GM21526 (cell line): ENCODE results near the gene SMIM14.
A peak's percentile ranks its signal among the peaks of the same experiment; 100 is the strongest.
"Not testable (repeated sequence)": the region's sequence is repeated elsewhere in the genome, so short reads cannot be mapped to it uniquely, and the experiment has no call there.

ENCODE experiments used
- ATAC-seq: cut with Tn5 transposase; IDR thresholded peaks from one replicate; pipeline ENCODE4 v1.9.1; 2021; ENCODE audit warnings: moderate library complexity; ENCODE audit not compliant: unreplicated experiment, low FRiP score

Gene SMIM14

DNA sequence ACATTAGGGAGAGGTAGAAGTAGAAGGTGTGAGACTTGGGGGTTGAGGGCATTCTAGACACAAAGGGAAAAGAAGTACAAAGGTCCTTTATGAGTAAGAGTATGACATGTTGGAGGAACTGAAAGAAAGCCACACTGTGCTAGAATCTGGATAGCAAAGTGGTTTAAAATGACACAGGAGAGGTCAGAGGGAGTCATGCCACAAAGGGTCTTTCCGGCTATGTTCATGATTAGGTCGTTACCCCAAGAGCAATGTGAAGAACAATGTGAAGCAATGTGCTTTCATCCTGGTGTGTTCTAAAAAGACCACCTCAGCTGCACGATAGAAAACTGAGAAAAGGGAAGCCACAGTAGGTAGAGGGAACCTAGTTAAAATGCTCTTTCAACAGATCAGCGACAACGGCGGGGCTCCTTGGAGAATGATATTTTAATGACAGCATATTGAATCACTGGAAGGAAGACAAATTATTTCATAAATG is 29.2 kb downstream of the SMIM14 start:
- peak; percentile 87 for ATAC-seq

DNA sequence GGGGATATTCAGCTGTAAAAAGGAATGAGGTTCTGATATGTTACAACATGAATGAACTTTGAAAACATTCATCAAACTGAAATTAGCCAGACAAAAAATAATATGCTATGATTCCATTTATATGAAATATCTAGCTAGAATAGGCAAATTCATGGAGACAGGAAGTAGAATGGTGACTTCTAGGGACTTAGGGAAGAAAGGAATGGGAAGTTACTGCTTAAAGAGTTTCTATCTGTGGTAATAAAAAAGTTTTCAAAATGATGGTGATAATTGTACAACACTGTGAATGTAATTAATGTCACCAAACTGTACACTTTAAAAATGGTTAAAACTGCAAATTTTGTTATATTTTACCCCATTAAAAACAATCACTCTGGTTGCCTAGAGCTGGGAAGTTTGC is 30.2 kb downstream of the SMIM14 start:
- no peak for ATAC-seq

DNA sequence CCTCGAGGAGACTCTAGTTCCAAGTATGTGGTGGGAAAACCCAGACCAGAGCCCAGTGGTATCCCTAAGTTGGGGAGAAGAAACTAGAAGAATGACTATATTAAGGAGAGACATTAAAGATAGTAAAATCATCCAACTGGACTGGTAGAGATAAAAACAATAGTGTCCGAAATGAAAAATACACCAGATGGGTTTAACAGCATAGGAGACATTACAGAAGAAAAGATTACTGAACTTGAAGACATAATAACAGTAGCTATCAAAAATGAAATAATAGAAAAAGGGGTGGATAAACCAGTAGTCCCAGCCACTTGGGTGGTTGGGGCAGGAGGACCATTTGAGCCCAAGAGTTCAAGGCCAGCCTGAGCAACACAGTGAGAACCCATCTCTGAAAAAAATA is 31.9 kb downstream of the SMIM14 start:
- ATAC-seq: no peak

DNA sequence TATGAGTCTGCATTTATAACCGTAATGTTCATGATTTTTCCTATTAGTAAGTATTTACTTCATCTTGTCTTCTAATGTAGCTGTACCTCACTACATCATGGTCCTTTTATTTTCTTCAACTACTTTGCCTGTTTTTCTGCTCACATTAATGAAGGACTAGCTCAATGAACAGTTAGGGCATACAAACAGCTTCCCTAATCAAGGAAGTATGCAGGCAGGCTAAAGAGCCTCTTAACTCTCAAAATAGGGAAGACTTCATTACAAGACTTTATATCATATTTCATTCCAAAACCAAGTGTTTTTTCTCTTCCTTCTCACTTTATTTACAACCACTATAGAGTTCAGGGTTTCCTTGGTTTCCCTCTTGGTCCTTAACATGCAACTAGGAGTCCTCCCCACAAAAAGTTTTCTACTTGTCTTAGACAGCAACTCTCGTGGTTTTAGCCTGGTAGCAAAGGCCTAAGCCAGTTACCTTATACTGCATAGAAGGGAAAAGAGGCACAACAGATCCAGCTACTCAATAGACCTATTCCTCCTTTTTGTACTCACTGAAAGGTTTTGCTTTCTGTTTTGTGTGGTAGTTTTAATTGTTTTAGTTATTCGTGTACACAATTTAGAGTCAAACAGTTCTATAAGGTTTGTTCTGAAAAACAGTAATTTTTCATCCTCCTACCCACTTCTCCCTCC is 40.8 kb downstream of the SMIM14 start:
- ATAC-seq: no peak

DNA sequence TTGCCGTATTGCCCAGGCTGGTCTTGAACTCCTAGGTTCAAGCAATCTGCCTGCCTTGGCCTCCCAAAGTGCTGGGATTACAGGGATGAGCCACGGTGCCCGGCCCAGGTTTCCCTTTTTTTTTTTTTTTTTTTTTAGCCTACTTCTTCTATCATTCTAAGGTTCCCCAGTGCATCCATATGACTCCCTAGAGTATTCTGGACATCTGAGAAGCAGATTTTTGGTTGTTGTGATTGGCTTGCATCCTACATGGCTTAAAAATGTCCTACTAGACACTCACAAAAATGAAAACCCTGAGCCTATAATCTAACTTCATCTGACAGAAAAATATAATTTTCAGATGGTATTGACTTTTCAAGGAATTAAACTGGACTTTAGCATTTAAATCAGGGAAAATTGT is 41.7 kb downstream of the SMIM14 start:
- ATAC-seq: no peak

DNA sequence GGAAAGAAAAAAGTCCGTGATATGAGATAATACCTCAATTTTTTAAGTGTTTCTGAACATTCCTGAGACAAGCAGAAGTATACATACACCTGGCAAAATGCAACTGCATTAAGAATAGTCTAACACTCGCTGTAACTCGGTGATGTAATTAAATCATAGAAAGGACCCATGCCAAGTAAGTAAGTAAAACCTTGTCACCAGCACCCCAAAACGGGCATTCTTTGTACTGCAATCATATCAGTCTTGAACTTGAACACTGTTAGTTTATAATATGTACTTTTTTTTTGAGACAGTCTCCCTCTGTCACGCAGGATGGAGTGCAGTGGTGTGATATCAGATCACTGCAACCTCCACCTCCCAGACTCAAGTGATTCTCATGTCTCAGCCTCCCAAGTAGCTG is 47.4 kb downstream of the SMIM14 start:
- ATAC-seq: no peak

DNA sequence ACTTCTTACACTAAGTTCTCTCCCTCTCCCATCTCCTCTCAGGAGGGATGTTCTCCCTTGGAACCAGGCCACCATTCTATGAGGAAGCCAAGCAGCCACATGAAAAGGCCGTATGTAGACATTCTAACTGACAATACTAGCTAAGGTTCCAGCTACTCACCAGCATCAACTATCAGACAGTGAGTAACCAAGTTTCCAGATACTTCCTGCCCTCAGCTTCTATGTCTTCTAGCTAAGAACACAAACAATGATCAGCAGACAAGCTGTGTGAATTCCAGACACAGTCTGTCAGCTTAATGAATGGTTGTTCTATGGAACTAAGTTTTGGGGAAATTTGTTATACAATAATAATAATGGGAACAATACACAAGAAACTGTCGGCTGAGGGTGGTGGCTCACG is 50.8 kb downstream of the SMIM14 start:
- no peak for ATAC-seq

DNA sequence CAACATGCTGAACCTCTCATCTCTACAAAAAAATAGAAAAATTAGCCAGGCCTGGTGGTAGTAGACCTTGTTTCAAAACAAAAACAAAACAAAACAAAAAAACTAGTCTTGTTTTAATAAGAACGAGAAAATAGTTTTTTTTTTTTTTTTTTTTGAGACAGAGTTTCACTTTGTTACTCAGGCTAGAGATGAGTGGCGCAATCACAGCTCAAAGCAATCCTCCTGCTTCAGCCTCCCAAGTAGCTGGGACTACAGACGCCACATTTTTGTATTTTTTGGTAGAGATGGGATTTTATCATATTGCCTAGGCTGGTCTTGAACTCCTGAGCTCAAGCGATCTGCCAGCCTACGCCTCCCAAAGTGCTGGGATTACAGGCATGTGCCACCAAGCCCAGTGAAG is 63.7 kb downstream of the SMIM14 start:
- no peak for ATAC-seq

DNA sequence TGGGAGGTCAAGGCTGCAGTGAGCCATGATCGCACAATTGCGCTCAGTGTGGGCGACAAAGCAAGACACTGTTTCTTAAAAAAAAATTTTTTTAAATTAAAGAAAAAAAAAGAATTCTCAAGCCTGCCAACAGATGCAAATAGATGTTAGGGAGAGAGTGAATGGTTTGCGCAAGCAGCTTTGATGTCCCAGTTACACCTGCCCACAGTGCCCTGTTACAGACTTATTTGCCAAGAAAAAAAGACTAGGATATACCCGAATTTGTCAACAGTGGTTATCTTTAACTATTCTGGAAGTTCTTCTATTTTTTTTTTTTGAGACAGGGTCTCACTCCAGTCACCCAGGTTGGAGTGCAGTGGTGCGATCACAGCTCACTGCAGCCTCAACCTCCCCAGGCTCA is 67.2 kb downstream of the SMIM14 start:
- no peak for ATAC-seq

DNA sequence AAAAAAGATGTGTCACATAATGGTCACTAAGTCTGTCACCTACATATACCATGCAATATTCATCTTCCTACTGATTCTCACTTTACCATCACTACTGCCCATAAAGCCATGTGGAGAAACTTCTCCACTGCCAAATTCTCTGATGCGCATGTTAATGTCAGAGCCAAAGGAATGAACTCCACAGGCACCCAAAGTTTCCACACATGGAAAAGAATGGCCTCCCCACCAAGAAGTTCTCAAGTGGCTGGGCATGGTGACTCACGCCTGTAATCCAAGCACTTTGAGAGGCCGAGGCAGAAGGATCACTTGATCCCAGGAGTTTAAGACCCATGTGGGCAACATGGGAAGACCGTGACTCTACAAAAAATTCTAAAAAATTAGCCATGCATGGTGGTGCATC is 67.6 kb downstream of the SMIM14 start:
- no peak for ATAC-seq

DNA sequence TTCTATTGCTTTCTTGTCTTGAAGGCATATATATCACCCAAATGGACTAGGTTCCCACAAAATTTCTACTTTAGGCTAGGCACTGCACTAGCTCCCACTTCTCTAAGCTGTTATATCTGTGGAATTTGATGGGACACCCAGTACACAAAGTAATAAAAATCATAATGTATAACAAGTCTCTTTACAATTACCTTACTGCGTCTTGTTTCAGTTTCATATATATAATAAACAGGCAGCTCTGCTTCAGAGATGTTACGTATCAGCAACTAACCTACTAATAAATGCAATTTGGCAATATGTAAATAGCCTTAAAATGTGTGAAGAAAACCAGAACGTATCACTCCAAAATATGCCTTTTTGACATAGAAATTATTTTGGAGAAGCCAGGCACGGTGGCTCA is 69.5 kb downstream of the SMIM14 start:
- ATAC-seq: no peak

DNA sequence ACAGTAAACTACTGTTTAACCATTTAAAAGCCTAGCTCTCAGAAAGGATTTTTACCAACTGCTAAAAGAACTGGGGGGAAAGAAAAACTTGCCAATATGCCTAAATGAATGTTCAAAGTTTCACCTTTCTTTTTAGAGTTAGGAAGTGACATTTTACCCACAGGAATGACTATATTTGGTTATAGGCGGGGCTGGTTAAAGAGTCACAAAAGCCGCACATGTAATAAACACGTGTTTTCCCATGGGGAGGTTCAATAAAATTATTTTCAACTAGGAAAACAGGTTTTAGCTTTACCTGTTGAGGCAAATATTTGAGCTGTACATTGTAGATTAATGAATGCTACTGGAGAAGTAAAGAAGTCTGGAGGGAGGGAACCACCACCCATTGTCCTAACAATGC is 69.9 kb downstream of the SMIM14 start:
- ATAC-seq: no peak

DNA sequence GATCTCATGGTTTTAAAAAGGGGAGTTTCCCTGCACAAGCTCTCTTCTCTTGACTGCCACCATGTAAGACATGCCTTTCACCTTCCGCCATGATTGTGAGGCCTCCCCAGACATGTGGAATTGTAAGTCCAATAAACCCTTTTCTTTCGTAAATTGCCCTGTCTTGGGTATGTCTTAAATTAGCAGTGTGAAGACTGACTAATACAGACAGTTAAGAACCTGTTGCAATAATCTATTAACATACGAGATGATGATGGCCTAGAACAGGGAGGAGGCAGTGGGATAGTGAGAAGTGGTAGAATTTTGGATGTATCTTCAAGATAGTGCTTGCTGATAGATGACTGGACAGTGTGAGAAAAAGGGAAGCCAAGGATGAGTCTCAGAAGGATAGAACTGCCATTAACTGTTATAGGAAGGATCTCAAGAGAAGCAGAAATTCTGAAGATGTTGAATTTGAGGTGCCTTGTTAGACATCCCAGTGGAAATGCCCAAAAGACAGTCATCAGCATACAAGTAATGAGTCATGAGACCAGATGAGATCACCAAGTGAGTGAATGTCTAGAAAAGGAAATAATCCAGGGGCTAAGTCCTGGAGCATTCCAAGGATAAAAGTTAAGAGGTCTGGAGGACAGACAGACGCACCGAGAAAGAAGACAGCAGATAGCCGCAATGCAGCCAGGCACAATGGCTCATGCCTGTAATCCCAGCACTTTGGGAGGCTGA is 72.6 kb downstream of the SMIM14 start:
- no peak for ATAC-seq

DNA sequence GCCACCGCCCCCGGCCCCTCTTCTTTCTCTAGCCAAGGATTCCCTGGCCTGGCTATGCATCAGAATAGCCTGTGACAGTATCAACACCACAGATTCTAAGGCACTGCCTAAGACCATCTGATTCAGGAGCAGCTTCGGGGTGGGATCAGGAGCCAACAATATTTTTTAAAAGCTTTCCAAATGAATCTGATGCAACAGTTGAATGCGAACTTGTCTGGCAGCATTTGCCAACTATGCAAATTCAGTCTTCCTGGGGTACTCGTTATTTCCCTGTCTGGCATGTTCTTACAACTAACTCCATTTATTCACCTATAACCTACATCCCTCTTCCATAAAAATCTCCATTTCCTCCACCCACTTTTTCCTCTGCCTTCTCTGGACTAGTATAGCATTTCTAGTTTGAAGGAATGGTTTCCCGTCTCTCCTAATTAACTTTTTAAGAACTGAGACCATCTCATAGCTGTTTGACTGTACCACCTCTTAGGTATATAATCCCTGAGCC is 75.3 kb downstream of the SMIM14 start:
- ATAC-seq: no peak

DNA sequence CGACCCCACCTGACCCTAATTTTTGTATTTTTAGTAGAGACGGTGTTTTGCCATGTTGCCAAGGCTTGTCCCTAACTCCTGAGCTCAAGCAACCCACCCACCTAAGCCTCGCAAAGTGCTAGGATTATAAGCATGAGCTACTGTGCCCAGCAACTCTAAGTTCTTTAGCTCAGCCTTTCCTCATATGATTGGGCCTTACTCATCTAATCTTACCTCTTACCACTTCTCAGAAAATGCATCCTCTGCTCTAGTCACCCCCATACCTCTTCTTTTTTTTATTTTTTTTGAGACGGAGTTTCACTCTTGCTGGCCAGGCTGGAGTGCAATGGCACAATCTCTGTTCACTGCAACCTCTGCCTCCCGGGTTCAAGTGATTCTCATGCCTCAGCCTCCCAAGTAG is 75.9 kb downstream of the SMIM14 start:
- no peak for ATAC-seq

DNA sequence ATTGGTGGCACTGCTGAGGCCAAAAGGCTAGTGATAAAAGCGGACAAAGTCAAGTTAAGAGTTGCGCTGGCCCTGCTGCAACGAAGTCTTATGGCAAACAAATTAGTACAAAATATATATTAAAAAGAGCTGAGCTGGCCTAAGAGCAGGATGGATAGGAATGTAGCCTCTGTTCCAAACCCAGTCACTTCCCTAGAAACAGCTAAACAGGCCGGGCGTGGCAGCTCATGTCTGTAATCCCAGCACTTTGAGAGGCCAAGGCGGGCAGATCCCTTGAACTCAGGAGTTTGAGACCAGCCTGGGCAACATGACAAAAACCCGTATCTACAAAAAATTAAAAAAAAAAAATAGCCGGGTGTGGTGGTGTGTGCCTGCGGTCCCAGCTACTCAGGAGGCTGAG is 79.0 kb downstream of the SMIM14 start:
- no peak for ATAC-seq

DNA sequence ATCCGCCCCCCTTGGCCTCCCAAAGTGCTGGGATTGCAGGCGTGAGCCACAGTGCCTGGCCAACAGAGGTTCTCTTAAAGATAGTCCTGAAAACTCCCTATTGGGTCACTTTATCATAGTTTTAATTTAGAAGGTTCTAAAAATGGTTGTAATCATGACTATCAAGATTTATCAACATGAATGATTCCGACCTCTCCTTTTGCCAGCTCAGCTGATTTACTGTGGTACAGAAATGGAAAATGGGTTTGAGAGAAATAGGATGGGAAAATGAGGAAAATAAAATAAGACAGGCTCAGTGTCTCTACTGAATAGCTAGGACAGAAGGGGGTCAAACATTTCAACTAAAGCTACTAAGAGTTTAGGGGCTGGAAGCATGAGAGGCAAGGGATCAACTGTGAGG is 83.2 kb downstream of the SMIM14 start:
- no peak for ATAC-seq

DNA sequence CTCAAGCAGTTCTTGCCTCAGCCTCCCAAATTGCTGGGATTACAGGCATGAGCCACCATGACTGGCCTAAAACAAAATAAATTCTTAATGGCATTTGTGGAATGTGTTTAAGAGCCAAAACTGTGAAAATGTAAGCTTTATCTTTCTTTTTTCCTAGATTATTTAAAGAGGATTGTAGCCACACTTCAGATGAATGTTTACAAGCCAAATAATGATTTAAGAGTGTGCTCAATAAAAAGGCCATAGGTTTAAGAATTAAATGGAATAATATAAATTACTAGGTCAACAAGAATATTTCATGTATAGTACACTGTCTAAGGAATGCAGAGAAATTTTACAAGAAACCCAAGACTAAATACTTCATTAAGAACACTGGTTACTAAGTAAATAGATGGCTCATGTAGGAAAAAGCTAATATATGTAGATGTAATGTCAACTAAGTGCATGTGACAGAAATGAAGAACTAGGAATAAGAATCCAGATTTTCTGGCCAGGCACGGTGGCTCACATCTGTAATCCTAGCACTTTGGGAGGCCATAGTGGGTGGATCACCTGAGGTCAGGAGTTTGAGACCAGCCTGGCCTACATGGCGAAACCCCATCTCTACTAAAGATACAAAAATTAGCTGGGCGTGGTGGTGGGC is 90.1 kb downstream of the SMIM14 start:
- ATAC-seq: no peak

DNA sequence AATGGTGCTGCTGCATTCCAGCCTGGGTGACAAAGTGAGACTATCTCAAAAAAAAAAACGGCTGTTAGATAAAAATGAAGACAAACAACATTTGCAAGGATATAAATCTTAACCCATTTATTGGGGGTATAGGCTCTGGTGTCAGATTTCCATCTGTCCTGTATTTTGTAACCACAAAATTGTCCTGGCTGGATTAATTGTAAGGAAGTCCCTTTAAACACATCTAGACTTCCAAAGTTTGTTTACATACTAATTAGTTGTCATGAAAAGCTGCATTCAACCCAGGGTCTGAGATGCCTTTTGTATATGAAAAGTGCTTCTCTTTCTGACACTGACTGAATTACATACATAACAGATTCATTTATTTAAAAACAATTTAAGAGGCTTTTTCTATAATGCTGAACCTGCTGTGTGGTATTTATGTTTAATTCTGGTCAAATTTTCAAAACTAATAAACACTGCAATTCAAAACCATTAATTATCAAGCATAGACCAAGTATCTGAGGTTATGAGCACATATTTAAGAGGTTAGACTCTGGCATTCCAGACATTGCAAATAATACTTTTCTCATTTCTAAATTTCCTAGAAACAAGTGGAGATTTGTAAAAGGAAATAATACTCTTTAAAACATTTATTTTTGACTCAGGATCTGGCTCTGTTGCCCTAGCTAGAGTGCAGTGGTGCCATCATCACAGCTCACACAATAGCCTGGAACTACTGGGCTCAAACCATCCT is 93.9 kb downstream of the SMIM14 start:
- ATAC-seq: no peak

DNA sequence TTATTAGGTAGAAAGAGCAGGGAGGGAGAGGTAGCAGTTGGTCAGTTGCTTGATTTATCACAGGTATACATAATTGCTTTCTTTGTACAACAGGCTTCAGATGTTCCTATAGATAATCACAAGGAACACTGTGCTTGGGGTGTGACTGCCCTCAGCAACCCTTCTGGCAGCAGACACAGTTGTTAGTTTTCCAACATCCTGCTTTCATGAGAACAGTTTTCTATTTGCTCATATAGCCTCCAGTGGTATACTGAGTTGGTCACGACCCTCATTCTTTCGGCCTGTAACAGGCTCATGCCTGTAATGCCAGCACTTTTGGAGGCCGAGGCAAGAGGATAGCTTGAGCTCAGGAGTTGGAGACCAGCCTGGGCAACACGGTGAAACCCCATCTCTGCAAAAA is 94.6 kb downstream of the SMIM14 start:
- not testable (repeated sequence) for ATAC-seq

DNA sequence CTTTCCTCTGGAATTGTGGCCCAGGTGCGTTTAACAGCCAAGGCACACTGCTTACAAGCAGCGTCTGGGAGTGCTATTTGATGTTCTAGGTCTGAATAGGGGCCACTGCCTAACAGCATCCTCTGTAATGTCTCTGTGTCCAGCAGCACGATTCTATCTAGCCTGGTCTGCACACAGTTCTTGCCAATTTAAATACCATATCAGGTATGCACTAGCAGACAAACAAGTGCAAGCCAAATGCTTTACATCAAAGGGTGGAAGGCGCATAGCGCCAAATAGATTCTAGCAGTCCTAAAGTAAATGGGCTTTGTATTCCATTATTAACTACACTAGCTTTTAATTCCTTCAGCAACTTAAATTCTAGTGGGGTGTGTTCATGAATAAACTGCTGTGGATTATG is 95.6 kb downstream of the SMIM14 start:
- no peak for ATAC-seq
